Astrocyte of the cerebellum (primary cell): ENCODE measurements around the gene SFT2D3.

Experiments
- DNase-seq: peaks from one replicate; pipeline ENCODE4 v3.0.0-alpha.2; 2011; ENCODE audit warnings: low read depth
- H3K4me3 ChIP-seq: 2 replicates; pipeline ENCODE4 v1.5.1; 2011; ENCODE audit warnings: mild to moderate bottlenecking, low read depth, low read length, moderate library complexity
- in situ Hi-C: cut with HindIII; loops from 2 replicates; pipeline ENCODE4 v1.10.0; 2017; ENCODE audit warnings: low sequenced_read_pairs
- TF ChIP-seq, protein P1 (sequence below): IDR thresholded peaks from 2 replicates; pipeline ENCODE4 v1.5.1; 2012; ENCODE audit warnings: low read length, low read depth, moderate library complexity, mild to moderate bottlenecking; ENCODE audit errors: missing control alignments

The SFT2D3 gene, protein sequence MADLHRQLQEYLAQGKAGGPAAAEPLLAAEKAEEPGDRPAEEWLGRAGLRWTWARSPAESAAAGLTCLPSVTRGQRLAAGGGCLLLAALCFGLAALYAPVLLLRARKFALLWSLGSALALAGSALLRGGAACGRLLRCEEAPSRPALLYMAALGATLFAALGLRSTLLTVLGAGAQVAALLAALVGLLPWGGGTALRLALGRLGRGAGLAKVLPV

DNA sequence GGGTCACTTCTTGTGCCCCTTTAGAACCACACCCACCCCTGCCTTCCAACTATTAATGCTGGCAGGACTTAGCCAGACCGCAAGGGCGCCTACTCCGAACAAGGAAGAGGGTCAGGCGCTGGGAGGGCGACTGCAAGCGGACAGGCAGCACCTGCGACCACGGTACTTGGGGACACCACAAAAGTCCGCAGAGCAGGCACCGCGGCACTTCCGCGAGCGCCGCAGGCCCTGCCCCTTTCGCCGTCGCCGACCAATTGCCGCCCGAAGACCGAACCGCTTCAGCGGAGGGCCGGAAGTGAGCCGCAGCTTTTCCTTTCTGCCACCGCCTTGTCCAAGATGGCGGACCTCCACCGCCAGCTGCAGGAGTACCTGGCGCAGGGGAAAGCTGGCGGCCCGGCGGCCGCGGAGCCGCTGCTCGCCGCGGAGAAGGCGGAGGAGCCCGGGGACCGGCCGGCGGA, at the start of gene SFT2D3:
Gene SFT2D3, plus strand, starts transcription at position 305 of the 458 bp plus-strand sequence. Its CDS starts 32 bp downstream, at position 337.
- TF ChIP-seq, protein P1, sequence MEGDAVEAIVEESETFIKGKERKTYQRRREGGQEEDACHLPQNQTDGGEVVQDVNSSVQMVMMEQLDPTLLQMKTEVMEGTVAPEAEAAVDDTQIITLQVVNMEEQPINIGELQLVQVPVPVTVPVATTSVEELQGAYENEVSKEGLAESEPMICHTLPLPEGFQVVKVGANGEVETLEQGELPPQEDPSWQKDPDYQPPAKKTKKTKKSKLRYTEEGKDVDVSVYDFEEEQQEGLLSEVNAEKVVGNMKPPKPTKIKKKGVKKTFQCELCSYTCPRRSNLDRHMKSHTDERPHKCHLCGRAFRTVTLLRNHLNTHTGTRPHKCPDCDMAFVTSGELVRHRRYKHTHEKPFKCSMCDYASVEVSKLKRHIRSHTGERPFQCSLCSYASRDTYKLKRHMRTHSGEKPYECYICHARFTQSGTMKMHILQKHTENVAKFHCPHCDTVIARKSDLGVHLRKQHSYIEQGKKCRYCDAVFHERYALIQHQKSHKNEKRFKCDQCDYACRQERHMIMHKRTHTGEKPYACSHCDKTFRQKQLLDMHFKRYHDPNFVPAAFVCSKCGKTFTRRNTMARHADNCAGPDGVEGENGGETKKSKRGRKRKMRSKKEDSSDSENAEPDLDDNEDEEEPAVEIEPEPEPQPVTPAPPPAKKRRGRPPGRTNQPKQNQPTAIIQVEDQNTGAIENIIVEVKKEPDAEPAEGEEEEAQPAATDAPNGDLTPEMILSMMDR = no peak
- peak within 1 kb of the TSS; percentile 63 for H3K4me3 ChIP-seq
- DNase-seq = peak; percentile 62
- in situ Hi-C loops = no loop called here

DNA sequence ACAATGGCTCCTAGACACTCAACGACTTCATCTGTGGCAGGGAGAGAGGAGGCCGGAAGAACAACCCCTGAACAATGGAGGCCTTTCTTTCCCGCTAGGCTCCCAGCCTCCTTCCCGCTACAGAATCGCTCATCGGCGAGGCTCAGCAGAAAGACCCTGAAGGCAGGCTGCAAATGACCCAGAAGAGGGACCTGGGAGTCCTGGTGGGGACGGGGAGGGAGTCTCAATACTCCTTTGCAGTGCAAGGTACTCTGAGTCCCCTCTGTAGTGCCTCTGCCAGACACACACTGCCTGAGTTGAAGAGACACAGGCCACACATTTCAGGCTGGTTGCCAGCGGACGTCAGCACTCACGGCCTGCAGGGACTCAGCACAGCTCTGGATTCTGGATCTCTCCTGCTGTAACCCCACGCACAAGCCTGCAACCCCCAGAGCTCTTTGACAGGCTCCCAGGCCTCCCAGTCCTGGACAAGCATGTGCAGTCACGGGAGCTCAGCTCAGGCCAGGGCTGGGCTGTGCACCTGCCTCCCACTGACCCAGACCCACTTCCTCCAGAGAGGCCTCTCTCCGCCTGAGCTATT, 49.2 kb upstream of the SFT2D3 start:
- TF ChIP-seq, protein P1 = no peak
- in situ Hi-C loops = no loop called here
- no peak overlapping the region for H3K4me3 ChIP-seq
- DNase-seq = no peak

DNA sequence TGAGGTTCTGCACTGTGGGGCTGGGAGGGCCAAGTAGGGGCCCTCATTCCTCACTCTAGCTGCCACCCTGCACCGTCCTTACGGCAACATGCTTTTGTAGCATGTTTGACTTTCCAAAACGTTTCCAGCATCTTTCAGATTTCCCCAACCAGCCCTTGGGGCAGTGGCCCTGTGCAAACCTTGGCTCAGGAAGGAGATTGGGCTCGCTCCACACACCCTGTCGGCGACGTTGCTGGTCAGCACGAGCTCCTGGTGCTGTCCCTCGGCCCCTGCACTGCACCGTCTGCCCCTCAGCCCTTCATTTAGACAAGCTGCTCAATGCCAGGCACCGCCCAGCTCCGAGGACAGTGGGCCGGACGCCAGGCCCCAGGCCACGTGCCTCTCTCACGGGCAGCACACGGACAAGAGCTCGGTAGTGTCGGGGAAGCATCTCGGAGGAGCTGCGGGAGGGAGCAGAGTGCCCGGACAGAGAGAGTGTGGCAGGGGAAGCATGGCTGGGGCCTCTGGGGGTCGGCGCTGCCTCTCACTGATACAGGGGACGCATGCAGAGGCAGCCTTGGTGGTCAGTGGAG, 48.4 kb upstream of the SFT2D3 start:
- no peak overlapping the region for H3K4me3 ChIP-seq
- DNase-seq = no peak
- in situ Hi-C loops = no loop called here
- TF ChIP-seq, protein P1 = no peak

DNA sequence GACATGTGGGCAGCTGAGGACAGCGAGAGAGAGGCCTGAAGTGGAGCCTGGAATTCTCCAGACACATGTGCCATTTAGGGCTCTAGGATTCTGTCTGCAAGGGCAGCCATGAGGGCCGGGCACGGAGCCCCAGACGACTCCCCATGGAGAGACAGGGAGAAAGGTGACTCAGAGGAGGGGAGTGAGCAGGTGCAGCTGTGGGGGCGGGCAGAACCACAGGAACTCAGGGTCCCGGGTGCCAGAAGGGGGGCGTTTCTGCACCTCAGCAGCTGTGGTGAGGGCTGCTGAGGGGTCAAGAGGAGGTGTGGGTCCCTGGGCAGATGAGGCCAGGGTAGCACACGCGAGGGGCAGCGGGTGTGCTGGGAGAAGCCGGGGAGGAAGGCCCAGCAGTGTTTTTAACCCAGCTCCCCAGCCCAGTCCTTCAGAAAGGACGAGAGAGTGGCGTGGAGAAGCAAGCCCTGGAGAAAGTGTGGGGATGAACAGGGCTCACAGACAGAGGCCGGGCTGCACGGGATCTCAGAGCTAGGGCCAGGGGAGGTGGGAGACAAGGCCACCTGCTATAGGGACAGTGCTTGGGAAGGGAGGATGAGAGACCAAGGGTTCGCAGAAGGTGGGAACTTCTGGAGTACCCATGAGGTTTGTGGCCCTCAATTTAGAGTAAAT, 47.7 kb upstream of the SFT2D3 start:
- in situ Hi-C loops = no loop called here
- no peak overlapping the region for H3K4me3 ChIP-seq
- TF ChIP-seq, protein P1 = no peak
- no peak for DNase-seq

DNA sequence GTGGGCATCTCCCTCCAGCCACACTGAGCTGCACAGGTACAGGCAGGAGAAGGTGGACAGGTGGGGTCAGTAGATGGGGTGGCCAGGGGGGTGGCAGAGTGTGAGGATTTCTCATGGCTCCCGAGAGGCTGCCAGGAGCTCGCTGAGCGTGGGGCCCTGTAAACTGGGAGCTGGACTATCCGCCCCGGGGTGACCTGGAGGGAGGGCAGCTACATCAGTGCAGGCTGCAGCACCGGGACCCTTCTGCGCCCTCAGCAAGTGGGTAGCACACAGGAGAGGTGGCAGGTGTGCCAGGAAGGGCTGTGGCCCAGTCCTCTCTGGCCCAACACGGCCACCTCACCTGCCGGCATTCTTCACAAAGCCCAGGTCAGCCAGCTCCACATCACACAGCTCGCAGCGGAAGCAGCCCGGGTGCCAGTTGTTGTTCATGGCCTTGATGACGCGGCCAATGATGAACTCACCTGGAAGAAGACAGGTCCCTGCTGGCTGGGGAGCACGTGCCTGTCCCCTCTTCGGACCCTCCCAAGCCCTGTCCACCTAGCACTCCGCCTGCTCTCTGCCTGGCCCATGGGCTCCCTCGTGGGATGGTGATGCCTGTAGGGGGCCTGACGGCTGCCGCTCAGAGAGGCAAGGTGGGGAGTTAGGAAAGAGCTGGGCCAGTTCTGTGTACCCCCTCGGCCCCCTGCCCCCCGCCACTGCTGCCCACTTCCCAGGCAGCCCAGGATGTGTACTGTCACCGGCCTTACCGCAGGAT, 47.0 kb upstream of the SFT2D3 start:
- TF ChIP-seq, protein P1 = no peak
- no peak for DNase-seq
- in situ Hi-C loops = no loop called here
- no peak overlapping the region for H3K4me3 ChIP-seq

DNA sequence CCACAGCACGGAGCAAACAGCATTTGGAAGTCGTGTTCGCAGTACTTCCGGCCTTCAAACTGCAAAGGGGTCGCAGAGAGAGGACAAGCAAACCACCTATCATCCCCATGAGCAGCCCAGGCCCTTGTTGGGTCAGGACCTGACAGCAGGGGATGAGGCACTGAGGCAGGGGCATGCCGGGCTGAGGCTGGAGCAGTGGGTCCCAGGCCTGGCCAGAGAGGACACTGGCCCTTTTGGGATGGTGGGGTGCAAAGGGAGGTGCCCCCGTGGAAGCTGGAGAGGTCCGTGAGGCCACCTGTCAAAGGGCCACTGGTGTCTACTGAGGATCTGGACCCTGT, 46.5 kb upstream of the SFT2D3 start:
- in situ Hi-C loops = no loop called here
- TF ChIP-seq, protein P1 = no peak
- no peak overlapping the region for H3K4me3 ChIP-seq
- no peak for DNase-seq
